ENCODE results near the gene CLHC1. TPM values are rescaled to one million over a fixed set of nuclear protein-coding genes. Genes with fewer than 3 reads are reported as not detected.

Gene CLHC1
- total RNA-seq, 2 experiments from 2014 or later: 4.0 to 6.1 TPM

- intact Hi-C loops (cut with DNase I, micrococcal nuclease): loop anchor here (1.0 to 5.0 kb wide), 5 partner anchors 153 to 1061 kb away; no protein-coding TSS in a partner anchor
- DNase-seq: peak; percentile 52
- Mint-ChIP-seq H3K4me3 (no peak overlapping the region), H3K9me3 (ENCODE audit: low read depth) (no peaks in the 10 kb centered on the region), H3K27ac (no peak overlapping the region), H3K4me1 (no peaks in the 10 kb centered on the region), H3K27me3 (no peaks in the 10 kb centered on the region), H3K36me3 (ENCODE audit: low read depth) (no peaks in the 10 kb centered on the region)
- POLR2A ChIA-PET: no interaction called here
- ATAC-seq: peak; percentile 61
- CTCF ChIA-PET: interaction anchor here (0.5 to 3.6 kb wide), 25 partner anchors 8 to 1061 kb away, joined by 3 to 22 read pairs (median 3); no protein-coding TSS in a partner anchor
These were observed 63.6 kb downstream of the CLHC1 start for GRCh38 chr2:55168221-55169154.

- ChIA-PET CTCF (interaction anchor here (3.6 kb wide), 1 partner anchor 11 kb away, joined by 22 read pairs; no protein-coding TSS in a partner anchor), POLR2A (no interaction called here)
- Mint-ChIP-seq H3K27ac (no peak overlapping the region), H3K9me3 (ENCODE audit: low read depth) (no peaks in the 10 kb centered on the region), H3K4me1 (no peaks in the 10 kb centered on the region), H3K27me3 (no peaks in the 10 kb centered on the region), H3K36me3 (ENCODE audit: low read depth) (no peaks in the 10 kb centered on the region), H3K4me3 (no peak overlapping the region)
- ATAC-seq (no peak), DNase-seq (no peak)
- intact Hi-C loops (cut with DNase I, micrococcal nuclease): loop anchor here (5.0 kb wide), 2 partner anchors 328 to 1058 kb away; no protein-coding TSS in a partner anchor
These were observed 66.5 kb downstream of the CLHC1 start for GRCh38 chr2:55165626-55166025.

DNA sequence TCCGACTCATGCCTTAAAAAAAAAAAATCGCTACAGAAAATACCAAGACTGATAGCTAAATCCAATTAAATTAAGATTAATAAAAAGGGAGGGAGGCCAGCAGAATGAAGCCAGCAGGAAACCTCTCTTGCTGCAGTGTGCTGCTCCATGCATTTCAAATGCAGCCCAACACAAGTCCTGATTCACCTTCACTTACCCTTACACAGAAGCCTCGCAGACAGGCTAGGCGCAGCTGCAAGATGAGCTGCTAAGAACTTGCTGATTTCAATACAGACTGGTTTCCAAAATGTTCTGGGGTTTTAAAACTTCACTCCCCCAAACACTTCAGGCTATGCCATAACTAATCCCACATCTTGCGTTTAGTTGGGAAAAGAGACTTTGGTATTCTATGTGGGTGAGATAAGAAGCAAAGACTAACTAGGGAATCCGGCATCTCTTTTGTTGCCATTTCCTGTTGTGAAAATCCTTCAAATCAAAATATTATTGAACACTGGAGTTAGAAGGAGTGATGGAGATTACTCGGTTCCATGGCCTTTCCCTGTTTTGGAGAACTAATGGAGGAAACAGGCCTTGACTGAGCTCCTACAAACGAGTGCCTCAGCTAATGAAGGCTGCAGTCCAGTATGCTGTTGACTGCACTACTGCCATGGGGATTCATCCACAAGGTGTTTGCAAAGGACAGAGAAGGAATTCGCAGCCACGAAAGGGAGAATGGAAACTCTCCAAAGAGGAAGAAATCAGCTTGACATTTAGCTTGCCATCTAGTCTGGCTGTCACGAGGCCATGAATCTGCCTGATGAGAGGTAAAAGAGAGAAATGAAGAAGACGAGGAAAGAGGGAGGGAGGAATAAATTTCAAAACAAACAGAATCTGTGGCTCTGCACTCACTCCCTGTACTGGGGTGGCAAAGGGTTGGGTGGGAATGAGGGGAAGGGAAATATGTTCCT, 67.3 kb downstream of the CLHC1 start:
- ATAC-seq (no peak), DNase-seq (no peak)
- H3K27me3 Mint-ChIP-seq: no peaks in the 10 kb centered on the region
- ChIA-PET CTCF (interaction anchor here (0.6 kb wide), 1 partner anchor 499 kb away, joined by 4 read pairs; no protein-coding TSS in a partner anchor), POLR2A (no interaction called here)
- no peaks in the 10 kb centered on the region for H3K9me3 Mint-ChIP-seq (ENCODE audit: low read depth)
- no peaks in the 10 kb centered on the region for H3K4me1 Mint-ChIP-seq
- H3K36me3 Mint-ChIP-seq (ENCODE audit: low read depth): no peaks in the 10 kb centered on the region
- intact Hi-C loops (cut with DNase I, micrococcal nuclease): loop anchor here (5.0 kb wide), 2 partner anchors 328 to 1058 kb away; no protein-coding TSS in a partner anchor
- no peak overlapping the region for H3K27ac Mint-ChIP-seq
- H3K4me3 Mint-ChIP-seq: no peak overlapping the region

DNA sequence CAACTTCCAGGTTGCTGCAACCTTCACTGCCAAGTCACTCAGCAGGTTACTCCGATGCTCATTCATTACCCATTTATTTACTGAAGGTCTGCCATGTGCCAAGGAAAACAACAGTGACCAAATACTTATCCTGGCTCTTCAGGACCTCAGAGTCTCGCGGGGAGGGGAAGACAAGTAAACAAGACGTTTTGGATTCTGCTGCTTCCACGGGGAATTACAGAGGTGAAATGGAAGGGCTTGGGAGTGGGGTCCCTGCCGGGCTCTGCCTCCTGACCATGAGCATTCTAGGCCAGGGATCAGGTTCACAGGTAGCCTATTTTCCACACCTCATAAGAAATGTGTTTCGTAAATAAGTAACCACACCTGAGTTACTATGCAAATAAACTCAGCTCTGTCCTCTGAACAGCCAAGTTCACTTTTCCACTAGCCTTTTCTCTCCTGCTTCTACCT, 68.1 kb downstream of the CLHC1 start:
- DNase-seq (no peak), ATAC-seq (no peak)
- H3K27ac Mint-ChIP-seq: no peak overlapping the region
- no peaks in the 10 kb centered on the region for H3K9me3 Mint-ChIP-seq (ENCODE audit: low read depth)
- no peaks in the 10 kb centered on the region for H3K27me3 Mint-ChIP-seq
- H3K4me1 Mint-ChIP-seq: no peaks in the 10 kb centered on the region
- no peaks in the 10 kb centered on the region for H3K36me3 Mint-ChIP-seq (ENCODE audit: low read depth)
- POLR2A ChIA-PET: no interaction called here
- CTCF ChIA-PET: interaction anchor here (1.1 kb wide), 1 partner anchor 151 kb away, joined by 3 read pairs; no protein-coding TSS in a partner anchor
- intact Hi-C loops (cut with DNase I, micrococcal nuclease): no loop called here
- H3K4me3 Mint-ChIP-seq: no peak overlapping the region

DNA sequence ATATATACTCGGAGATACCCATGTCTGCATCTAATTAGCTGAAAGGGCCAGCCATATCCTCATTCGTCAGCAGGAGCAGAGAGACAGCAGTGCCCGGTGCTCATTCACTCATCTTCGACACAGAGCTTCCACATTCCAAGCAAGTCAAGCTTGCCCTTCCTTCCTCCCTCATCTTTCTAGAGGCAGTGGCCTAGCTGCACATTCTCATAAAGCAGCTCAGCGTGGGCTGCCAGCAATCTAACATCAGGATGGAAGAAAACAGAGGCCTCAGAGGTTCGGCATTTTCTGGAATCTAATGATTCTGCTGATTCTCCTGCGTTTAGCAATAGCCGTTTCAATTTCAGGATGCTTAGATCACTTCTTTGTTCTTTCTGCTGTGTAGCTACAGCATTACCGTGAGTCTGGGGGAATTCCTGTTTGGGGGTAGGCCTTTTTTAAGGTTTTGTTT, 68.8 kb downstream of the CLHC1 start:
- intact Hi-C loops (cut with DNase I, micrococcal nuclease): no loop called here
- POLR2A ChIA-PET: no interaction called here
- Mint-ChIP-seq H3K27me3 (no peaks in the 10 kb centered on the region), H3K9me3 (ENCODE audit: low read depth) (no peaks in the 10 kb centered on the region), H3K36me3 (ENCODE audit: low read depth) (no peaks in the 10 kb centered on the region), H3K27ac (no peak overlapping the region), H3K4me1 (no peaks in the 10 kb centered on the region), H3K4me3 (no peak overlapping the region)
- CTCF ChIA-PET: interaction anchor here (1.1 kb wide), 1 partner anchor 150 kb away, joined by 3 read pairs; no protein-coding TSS in a partner anchor
- DNase-seq: no peak
- no peak for ATAC-seq

DNA sequence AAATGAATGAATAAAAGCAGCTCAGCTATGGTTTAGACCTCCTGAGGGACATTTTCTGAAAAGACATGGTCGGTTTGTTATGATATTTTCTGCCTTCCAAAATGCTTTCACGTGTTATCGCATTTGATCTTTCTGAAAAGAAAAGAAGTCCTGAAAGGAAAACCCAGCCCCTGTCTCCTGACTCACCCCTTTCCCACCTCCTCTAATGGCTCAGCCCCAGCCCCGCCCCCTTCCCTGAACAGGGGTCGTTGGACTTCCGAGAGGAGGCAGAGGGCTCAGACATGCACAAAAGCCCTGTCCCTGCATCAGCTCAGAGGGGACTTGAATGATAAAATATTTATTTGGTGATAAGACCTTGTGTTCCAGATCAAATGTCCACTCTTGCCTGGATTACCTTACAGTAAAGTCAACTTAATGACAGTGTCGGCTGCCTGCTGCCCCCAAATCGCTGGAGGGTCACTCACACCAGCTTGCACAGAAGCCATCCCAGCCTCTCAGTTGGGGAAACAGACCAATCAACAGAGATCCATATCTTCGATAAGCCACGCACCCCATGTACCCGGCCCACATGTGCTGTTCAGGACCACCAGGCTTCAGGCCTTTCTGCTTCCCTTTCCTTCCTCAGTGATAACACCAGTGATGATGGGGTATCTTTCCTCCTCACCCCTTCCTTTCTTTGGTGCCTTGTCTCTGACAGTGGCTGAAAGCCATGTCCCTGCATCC, 69.6 kb downstream of the CLHC1 start:
- DNase-seq: no peak
- intact Hi-C loops (cut with DNase I, micrococcal nuclease): no loop called here
- Mint-ChIP-seq H3K4me3 (no peak overlapping the region), H3K9me3 (ENCODE audit: low read depth) (no peaks in the 10 kb centered on the region), H3K27me3 (no peaks in the 10 kb centered on the region), H3K27ac (no peak overlapping the region), H3K36me3 (ENCODE audit: low read depth) (no peaks in the 10 kb centered on the region), H3K4me1 (peaks cover 4% of the 10 kb centered on the region)
- ChIA-PET POLR2A (no interaction called here), CTCF (interaction anchor here (1.1 kb wide), 1 partner anchor 14 kb away, joined by 3 read pairs; no protein-coding TSS in a partner anchor)
- ATAC-seq: no peak

DNA sequence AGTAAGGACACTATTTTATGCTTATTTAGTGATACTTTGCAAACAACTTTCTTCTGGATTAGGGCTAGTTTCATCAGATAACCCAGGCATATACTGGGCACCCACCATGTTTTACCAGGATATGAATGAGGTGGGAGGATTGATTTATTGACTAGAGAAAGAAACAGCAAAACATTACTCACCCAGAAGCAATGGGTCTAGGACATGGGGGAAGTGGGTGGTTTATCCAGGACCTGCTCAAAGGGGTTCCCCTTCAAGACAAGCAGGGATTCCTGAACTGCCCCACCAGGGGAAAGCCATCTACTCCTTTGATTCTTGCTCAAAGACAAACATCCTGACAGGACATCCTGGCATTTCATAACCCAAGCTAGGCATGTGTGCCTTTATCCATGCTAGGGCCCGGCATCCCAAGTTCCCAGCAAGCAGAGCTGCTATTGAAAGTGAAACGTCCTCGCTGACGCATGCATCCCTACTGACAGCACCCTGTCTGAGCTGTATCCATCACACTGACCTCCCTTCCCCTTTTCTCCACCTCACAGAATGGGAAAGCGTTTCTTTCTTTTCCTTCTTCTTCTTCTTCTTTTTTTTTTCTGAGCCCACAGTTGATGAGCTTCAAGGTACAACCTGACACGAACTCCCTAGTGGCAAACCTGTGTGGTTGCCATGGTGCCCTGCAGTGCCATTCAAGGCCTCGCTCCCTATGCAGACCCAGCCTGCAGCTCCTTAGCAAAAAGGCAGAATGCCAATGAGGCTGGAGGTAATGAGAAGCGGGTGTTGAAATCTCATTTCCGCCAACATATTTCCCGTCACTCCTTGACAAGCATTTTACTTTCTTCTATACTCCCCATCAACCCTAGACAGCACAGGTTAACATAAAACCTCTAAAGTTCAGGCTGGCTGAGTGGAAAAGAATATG, 70.5 kb downstream of the CLHC1 start:
- ChIA-PET POLR2A (no interaction called here), CTCF (interaction anchor here (0.8 to 1.1 kb wide), 2 partner anchors 14 to 123 kb away, joined by 3 read pairs; no protein-coding TSS in a partner anchor)
- Mint-ChIP-seq H3K4me1 (peaks cover 7% of the 10 kb centered on the region), H3K36me3 (ENCODE audit: low read depth) (no peaks in the 10 kb centered on the region), H3K9me3 (ENCODE audit: low read depth) (no peaks in the 10 kb centered on the region), H3K27me3 (no peaks in the 10 kb centered on the region), H3K4me3 (no peak overlapping the region), H3K27ac (no peak overlapping the region)
- intact Hi-C loops (cut with DNase I, micrococcal nuclease): no loop called here
- DNase-seq: no peak
- no peak for ATAC-seq

GRCh38 chr2:55160422-55160821, 71.7 kb downstream of the CLHC1 start:
- no peaks in the 10 kb centered on the region for H3K27me3 Mint-ChIP-seq
- intact Hi-C loops (cut with DNase I, micrococcal nuclease): no loop called here
- DNase-seq (no peak), ATAC-seq (no peak)
- H3K27ac Mint-ChIP-seq: no peak overlapping the region
- no peak overlapping the region for H3K4me3 Mint-ChIP-seq
- no peaks in the 10 kb centered on the region for H3K36me3 Mint-ChIP-seq (ENCODE audit: low read depth)
- POLR2A ChIA-PET: no interaction called here
- H3K9me3 Mint-ChIP-seq (ENCODE audit: low read depth): no peaks in the 10 kb centered on the region
- CTCF ChIA-PET: interaction anchor here (0.9 kb wide), 1 partner anchor 11 kb away, joined by 3 read pairs; no protein-coding TSS in a partner anchor
- peaks cover 7% of the 10 kb centered on the region for H3K4me1 Mint-ChIP-seq

GRCh38 chr2:55159752-55160151, 72.3 kb downstream of the CLHC1 start:
- Mint-ChIP-seq H3K4me3 (no peak overlapping the region), H3K27me3 (no peaks in the 10 kb centered on the region), H3K36me3 (ENCODE audit: low read depth) (no peaks in the 10 kb centered on the region), H3K4me1 (peaks cover 7% of the 10 kb centered on the region), H3K9me3 (ENCODE audit: low read depth) (no peaks in the 10 kb centered on the region), H3K27ac (no peak overlapping the region)
- no peak for ATAC-seq
- no peak for DNase-seq
- ChIA-PET POLR2A (no interaction called here), CTCF (interaction anchor here (0.9 kb wide), 1 partner anchor 11 kb away, joined by 3 read pairs; no protein-coding TSS in a partner anchor)
- intact Hi-C loops (cut with DNase I, micrococcal nuclease): no loop called here

Measured in activated CD4-positive, alpha-beta T cell treated with anti-CD3 and anti-CD28 coated beads for 36 hours (primary cell).